Neuron (in vitro differentiated cells): ENCODE data around the gene IL33.
A peak's percentile ranks its signal among the peaks of the same experiment; 100 is the strongest.

ENCODE experiments used
- H2AFZ ChIP-seq: one replicate; pipeline ENCODE4 v1.6.1; 2013; ENCODE audit warnings: low read depth, mild to moderate bottlenecking, inconsistent platforms, low read length, moderate library complexity
- H3K27me3 ChIP-seq: one replicate; pipeline ENCODE4 v1.6.1; 2013; ENCODE audit warnings: low read length; ENCODE audit not compliant: insufficient read depth
- H3K36me3 ChIP-seq: one replicate; pipeline ENCODE4 v1.6.1; 2013; ENCODE audit warnings: low read length; ENCODE audit not compliant: insufficient read depth
- H3K4me1 ChIP-seq: one replicate; pipeline ENCODE4 v1.6.1; 2013; ENCODE audit warnings: low read length; ENCODE audit not compliant: insufficient read depth
- H3K4me3 ChIP-seq: 2 replicates; pipeline ENCODE4 v1.5.1; 2013; ENCODE audit warnings: mild to moderate bottlenecking, low read length, moderate library complexity
- H3K9me3 ChIP-seq: one replicate; pipeline ENCODE4 v1.6.1; 2013; ENCODE audit warnings: low read length

IL33 gene

DNA sequence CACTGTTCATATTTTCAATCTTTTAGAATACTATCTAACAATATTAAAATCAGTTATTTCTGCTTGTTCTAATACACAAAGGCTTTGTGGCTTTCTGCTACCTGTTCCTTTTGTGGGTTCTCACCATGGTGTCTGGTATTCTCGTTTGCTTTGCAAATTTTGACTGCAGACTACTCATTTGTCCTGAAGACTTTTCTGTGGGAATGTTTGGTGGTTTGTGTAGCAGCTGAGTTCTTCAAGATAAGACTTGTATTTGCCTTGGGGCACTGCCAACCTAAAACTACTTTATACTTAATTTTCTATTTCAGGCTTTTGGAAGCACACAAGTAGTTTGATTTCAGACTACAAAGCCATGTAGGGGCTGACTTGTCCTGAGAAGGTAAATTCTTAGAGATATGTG, 11.1 kb downstream of the IL33 start:
- Histone ChIP-seq H2AFZ (no peak overlapping the region), H3K36me3 (no peaks in the 10 kb centered on the region), H3K27me3 (no peaks in the 10 kb centered on the region), H3K4me1 (peaks cover 5% of the 10 kb centered on the region), H3K9me3 (no peaks in the 10 kb centered on the region), H3K4me3 (no peak overlapping the region)

DNA sequence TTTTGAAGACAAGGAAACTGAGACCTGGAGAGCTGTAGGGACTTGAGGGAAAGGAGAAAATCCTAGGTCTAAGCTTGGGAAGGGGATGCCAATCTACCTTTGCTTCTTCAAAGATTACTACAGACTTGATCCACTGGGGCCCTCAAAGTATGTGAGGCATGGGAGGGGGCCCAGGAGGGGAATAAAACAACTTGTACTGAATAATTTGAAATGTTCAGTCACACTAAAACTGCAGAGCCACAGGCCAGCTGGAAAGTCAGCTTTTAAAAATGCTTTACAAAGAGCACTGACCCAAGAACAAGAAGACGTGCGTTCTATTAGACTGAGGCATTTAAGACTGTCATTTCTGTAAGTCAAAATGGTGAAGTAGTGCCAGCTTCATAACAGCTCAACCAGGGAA, 13.6 kb downstream of the IL33 start:
- H3K9me3 ChIP-seq = no peaks in the 10 kb centered on the region
- H3K27me3 ChIP-seq = peaks cover 2% of the 10 kb centered on the region
- H3K4me3 ChIP-seq = no peak overlapping the region
- H3K36me3 ChIP-seq = no peaks in the 10 kb centered on the region
- H2AFZ ChIP-seq = no peak overlapping the region
- H3K4me1 ChIP-seq = peaks cover 5% of the 10 kb centered on the region

DNA sequence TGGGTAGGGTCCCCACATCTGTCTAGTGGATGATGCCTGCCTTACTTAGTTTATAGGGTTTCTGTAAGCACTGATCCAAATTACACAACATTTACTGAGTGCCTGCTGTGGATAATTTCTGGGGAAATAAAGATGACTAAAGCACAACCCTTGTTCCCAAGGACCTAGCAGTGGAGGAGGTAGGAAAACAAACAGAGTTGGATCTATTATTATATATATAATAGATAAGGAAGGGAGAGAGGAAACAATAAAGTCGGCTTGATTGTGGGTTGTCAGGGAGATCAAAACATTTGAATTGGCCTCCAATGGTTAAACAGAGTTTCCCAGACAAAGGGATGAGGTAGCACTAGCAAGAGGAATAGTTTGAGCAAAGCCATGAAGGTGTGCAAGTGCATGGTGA, 14.0 kb downstream of the IL33 start:
- H3K36me3 ChIP-seq = no peaks in the 10 kb centered on the region
- no peaks in the 10 kb centered on the region for H3K9me3 ChIP-seq
- peaks cover 2% of the 10 kb centered on the region for H3K27me3 ChIP-seq
- H3K4me1 ChIP-seq = peaks cover 5% of the 10 kb centered on the region
- H3K4me3 ChIP-seq = no peak overlapping the region
- H2AFZ ChIP-seq = no peak overlapping the region

DNA sequence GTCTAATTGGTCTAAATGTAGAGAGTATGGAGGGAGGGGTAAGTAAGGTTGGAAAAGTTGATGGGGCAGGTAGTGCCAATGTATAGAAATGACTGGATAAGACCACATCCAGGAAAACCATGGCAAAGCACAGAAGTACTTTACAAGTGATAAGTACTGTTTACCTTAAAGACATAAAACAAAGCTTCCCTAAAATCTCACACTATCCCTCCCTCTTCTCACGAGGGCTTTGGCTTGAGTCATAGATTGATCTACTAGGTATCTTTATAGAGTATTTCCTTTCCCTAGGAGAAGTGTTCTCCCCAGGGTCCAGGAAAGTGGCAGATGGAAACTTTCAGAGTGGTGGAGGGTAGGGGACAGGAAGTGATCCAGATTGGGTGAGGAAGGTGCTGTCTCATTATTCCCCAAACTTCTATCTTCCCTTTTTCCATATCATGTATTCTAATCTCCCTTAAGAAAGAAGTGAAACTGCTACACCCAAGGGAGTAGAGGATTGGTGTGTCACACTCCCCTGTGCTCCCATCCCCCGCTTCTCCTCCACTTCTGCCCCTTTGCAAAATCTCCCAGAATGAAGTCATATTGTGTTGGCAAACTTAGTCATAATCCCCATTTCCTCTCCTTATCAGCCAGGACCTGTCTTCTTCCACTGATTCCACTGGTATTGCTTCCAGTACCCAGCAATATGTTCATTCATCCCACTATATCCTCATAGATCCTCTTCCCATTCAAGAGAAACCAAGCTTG, 14.6 kb downstream of the IL33 start:
- peaks cover 2% of the 10 kb centered on the region for H3K27me3 ChIP-seq
- peaks cover 5% of the 10 kb centered on the region for H3K4me1 ChIP-seq
- H3K4me3 ChIP-seq = no peak overlapping the region
- no peaks in the 10 kb centered on the region for H3K36me3 ChIP-seq
- no peaks in the 10 kb centered on the region for H3K9me3 ChIP-seq
- H2AFZ ChIP-seq = no peak overlapping the region

DNA sequence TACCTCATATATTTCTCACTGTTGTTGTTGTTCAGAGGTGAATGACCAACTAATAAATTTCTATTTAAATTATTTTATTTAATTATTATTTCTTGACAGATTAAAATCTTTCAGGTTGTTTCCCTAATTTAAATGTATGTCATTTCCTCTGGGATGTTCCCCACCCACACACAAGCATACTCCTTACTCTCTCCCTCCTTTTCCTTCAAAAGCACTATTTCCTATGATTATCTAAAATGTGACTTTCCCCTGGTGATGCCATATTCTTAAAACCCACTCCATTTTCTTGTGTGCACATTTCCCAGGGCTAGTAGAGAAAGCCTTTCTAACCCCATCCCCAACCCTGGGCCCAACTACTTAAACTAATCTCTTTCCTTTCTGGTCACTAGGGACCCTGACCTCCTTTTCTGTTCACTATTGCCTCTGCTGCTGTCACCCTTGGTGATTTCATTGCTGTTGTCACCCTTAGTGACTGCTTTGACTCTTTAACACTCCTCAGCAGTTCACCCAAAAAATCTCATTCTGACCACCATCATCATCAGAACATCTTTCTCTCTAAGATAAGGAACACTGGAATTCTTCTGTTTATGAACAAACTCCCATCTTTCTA, 16.8 kb downstream of the IL33 start:
- H3K4me1 ChIP-seq = peaks cover 5% of the 10 kb centered on the region
- H3K4me3 ChIP-seq = no peak overlapping the region
- no peaks in the 10 kb centered on the region for H3K9me3 ChIP-seq
- peaks cover 2% of the 10 kb centered on the region for H3K27me3 ChIP-seq
- H2AFZ ChIP-seq = no peak overlapping the region
- H3K36me3 ChIP-seq = no peaks in the 10 kb centered on the region

DNA sequence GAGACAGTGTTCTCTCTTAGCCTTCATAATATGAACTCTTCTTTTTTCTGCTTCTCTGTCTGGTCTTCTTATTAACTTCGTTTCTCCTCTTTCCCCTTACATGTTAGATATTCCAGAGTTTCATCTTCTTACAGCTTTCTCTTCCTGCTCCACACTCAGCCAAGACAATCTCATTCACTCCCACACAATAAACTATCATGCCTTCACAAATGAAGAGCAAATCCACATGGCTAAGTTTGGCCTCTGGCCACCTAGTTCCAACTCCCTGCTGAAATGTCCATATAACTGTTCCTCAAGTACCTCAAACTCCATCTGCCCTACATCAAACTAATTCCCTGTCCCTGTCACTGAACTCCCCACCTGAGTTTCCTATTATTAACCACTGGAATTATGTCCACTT, 18.4 kb downstream of the IL33 start:
- Histone ChIP-seq H3K9me3 (no peaks in the 10 kb centered on the region), H3K4me1 (peaks cover 9% of the 10 kb centered on the region), H2AFZ (no peak overlapping the region), H3K36me3 (no peaks in the 10 kb centered on the region), H3K4me3 (no peak overlapping the region), H3K27me3 (peaks cover 2% of the 10 kb centered on the region)

DNA sequence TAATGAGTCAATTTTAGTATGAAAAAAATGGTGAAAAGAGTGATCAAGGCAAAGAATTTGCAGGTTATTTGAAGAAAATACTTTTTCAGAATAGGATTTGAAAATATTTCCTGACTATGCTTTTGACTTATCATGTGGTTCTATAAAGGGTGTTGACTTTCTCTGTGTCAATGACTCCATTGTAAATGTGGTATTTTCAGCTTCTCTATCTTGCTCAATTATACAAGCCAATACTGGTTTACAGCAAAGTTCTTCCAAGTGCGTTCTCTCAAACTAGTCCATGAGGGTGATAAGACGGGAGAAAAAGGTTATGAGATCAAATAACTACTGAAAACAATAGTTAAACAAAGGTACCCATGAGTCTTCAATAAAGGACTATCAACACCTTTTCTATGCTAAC, 21.7 kb downstream of the IL33 start:
- Histone ChIP-seq H2AFZ (no peak overlapping the region), H3K27me3 (peaks cover 2% of the 10 kb centered on the region), H3K4me3 (no peak overlapping the region)

DNA sequence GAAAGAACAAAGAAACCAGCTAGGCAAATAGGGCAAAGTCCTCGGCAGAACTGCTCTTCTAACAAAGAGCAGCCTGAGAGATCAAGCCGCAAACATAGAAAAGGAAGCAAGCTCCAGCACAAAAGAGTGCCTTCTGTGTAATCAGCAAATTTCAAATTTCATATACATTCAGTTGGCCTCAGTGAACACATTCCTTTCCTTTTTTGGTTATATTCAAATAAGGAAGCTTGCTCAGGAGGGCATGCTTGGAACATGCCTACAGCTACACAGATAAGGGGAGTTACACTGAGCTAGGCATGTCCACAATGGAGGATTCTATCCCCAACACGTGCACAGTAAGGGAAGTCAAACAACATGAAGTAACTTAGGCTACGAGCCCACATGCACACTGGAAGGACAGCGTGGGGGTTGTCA, 23.4 kb downstream of the IL33 start:
- H3K4me3 ChIP-seq = no peak overlapping the region
- H2AFZ ChIP-seq = peak overlapping the region; percentile 64
- H3K36me3 ChIP-seq = no peaks in the 10 kb centered on the region
- H3K4me1 ChIP-seq = peaks cover 10% of the 10 kb centered on the region
- H3K9me3 ChIP-seq = no peaks in the 10 kb centered on the region
- no peaks in the 10 kb centered on the region for H3K27me3 ChIP-seq

More for the DNA sequence above, 21.7 kb downstream of the IL33 start:
- Histone ChIP-seq H3K36me3 (no peaks in the 10 kb centered on the region), H3K9me3 (no peaks in the 10 kb centered on the region), H3K4me1 (peaks cover 10% of the 10 kb centered on the region)

DNA sequence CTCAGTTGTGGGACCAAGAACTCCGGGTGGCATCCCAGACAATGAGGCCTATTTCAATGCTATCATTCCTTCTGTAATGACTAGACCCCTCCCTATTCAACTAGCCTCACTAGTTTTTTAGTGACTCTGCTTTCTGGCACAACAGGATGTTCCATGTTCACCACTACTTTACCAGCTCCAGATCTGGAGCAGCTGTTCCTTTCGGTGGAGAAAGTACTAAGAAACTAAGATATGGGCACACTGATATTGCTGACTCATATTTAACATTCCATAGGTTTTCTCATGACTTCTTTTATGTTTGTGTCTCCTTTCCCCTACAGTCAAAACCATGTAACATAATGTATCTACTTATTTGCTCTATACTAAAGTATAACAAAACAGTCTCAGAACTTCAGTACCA, 24.1 kb downstream of the IL33 start:
- Histone ChIP-seq H2AFZ (no peak overlapping the region), H3K4me3 (no peak overlapping the region), H3K36me3 (no peaks in the 10 kb centered on the region)

DNA sequence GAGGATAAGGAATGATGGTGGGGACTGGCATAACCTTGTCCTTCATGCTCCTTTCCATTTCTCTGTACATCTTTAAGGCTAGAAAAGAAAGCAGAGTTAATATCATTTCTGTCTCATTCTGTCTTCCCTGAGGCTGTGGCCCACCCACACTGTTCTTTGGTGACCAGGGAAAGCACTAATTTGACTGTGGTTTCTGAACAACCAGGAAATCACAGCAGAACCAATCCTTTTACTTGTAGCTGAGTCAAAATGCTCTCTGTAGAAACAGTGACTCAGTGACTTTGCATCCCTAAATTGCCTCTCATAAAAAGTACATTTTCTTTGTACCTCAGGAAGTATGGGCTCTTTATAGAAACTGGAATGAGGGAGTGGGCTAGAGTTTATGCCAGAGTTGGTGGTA, 28.1 kb downstream of the IL33 start:
- no peaks in the 10 kb centered on the region for H3K9me3 ChIP-seq
- H3K36me3 ChIP-seq = no peaks in the 10 kb centered on the region
- no peak overlapping the region for H2AFZ ChIP-seq
- H3K4me1 ChIP-seq = peaks cover 9% of the 10 kb centered on the region
- H3K4me3 ChIP-seq = no peak overlapping the region
- H3K27me3 ChIP-seq = no peaks in the 10 kb centered on the region

More for the DNA sequence above, 24.1 kb downstream of the IL33 start:
- Histone ChIP-seq H3K9me3 (no peaks in the 10 kb centered on the region), H3K4me1 (peaks cover 10% of the 10 kb centered on the region), H3K27me3 (no peaks in the 10 kb centered on the region)

DNA sequence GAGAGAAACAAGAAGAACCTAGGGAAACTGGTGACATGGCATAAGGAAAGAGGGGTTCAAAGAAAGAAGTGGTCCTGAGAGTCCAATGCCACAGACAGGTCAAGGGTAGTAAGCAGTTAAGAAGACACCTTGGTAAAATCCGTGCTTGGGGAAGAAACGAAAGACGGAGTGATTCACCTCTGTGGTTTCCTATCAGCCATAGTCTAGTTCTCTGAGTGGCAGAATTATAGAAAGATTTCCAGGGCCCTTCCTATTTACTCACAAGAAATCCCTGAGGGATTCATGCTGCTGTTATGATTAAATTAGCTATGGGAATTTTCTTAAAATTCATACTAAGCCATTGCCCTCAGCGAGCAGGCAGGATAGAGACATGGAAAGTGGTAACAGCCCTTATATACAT, 31.7 kb downstream of the IL33 start:
- Histone ChIP-seq H3K27me3 (no peaks in the 10 kb centered on the region), H3K36me3 (no peaks in the 10 kb centered on the region), H3K4me1 (no peaks in the 10 kb centered on the region), H2AFZ (no peak overlapping the region), H3K4me3 (no peak overlapping the region), H3K9me3 (no peaks in the 10 kb centered on the region)

DNA sequence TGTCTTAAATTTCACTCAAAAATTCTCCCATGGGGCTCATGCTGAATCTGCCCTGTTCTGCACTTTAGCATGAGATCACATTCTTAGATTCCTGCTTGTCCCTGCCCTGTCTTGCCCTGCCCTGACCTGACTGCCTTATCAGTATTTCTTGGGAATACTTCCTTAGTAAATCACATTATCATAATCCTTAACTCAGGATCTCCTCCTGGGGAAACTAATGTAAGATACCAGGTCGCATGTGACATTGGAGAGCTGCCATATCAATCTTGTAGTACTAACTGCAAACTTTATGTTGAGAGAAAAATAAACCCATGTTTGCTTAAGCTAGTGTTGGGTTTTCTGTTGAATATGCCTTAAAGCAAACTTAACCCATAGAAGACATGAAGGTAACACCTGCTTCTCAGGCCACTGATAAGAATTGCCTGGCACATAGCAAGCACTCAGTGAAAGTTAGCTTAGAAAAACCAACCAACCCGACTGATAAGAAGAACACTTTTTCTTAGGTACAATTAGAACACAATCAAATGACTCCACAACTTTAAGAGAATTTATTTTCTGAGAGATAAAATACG, 53.3 kb downstream of the IL33 start:
- H3K27me3 ChIP-seq = no peaks in the 10 kb centered on the region

DNA sequence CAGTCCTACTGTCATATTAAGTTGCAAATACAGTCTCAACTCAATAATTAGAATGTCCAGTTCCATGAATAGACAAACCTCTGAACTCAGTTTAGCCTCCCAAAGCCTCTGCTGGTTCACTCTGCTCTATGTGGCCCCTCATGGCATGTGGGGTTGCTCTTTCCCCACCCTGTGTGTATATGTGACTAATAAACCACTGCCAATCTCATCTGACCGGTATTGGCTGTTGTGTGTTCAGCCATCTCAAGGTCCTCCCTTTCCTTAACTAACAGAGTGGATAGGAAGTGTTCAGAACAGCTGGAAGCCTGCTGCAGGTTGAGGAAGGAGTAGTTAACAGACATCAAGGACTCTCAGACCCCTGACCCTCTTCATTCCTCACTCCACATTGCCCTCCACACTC, 55.3 kb downstream of the IL33 start:
- no peaks in the 10 kb centered on the region for H3K27me3 ChIP-seq
- no peak overlapping the region for H3K4me3 ChIP-seq
- H3K36me3 ChIP-seq = no peaks in the 10 kb centered on the region
- no peaks in the 10 kb centered on the region for H3K4me1 ChIP-seq
- no peak overlapping the region for H2AFZ ChIP-seq
- H3K9me3 ChIP-seq = no peaks in the 10 kb centered on the region

More for the DNA sequence above, 53.3 kb downstream of the IL33 start:
- Histone ChIP-seq H3K9me3 (no peaks in the 10 kb centered on the region), H3K4me3 (no peak overlapping the region), H3K4me1 (no peaks in the 10 kb centered on the region), H3K36me3 (no peaks in the 10 kb centered on the region), H2AFZ (no peak overlapping the region)
